HL-60 (cell line): ENCODE measurements around the gene SLC25A29.

ENCODE experiments used
- DNase-seq, 2 experiments: peaks; one replicate each; pipeline ENCODE4 v3.0.0-alpha.2; 2010 to 2020; ENCODE audit warnings: low read depth in 1 of 2, low spot score in 1 of 2
- H3K27ac ChIP-seq: fragments of 250-450 bp; sonication (Bioruptor Pico); replicated peaks from 2 replicates; pipeline ENCODE4 v1.5.1; 2020; ENCODE audit warnings: mild to moderate bottlenecking, moderate library complexity
- H3K27me3 ChIP-seq: fragments of 250-450 bp; sonication (Bioruptor Pico); 2 replicates; pipeline ENCODE4 v1.5.1; 2021; ENCODE audit warnings: mild to moderate bottlenecking, moderate library complexity; ENCODE audit not compliant: insufficient read depth, poor library complexity, severe bottlenecking
- H3K4me3 ChIP-seq: replicated peaks from 2 replicates; pipeline ENCODE4 v1.5.1; 2011; ENCODE audit warnings: mild to moderate bottlenecking, control low read depth, low read length; ENCODE audit not compliant: insufficient read depth
- CTCF ChIP-seq: IDR thresholded peaks from one replicate; pipeline ENCODE4 v1.5.1; 2011; ENCODE audit warnings: low read length, control low read depth, inconsistent platforms; ENCODE audit not compliant: insufficient read depth
- GABPA ChIP-seq: IDR thresholded peaks from 2 replicates; pipeline ENCODE4 v1.6.1; 2012; ENCODE audit warnings: low read depth
- POLR2AphosphoS5 ChIP-seq: IDR thresholded peaks from 2 replicates; pipeline ENCODE4 v1.6.1; 2012; ENCODE audit warnings: low read depth
- SPI1 ChIP-seq: IDR thresholded peaks from 2 replicates; pipeline ENCODE4 v1.6.1; 2012; ENCODE audit warnings: low read depth, mild to moderate bottlenecking, borderline replicate concordance
- microRNA-seq: library from miRNA; unstranded; fragments of <30 nt; microRNA quantifications from one replicate; pipeline ENCODE4, GENCODE V29; 2018
- TF ChIP-seq, protein P1 (sequence below): IDR thresholded peaks from 2 replicates; pipeline ENCODE4 v1.6.1; 2012; ENCODE audit warnings: low read depth; ENCODE audit not compliant: insufficient replicate concordance

Gene SLC25A29

GRCh38 chr14:100243020-100243419 lies 63.2 kb downstream of the SLC25A29 start:
- TF ChIP-seq POLR2AphosphoS5 (no peak), CTCF (no peak), SPI1 (no peak), GABPA (no peak)
- TF ChIP-seq, protein P1, sequence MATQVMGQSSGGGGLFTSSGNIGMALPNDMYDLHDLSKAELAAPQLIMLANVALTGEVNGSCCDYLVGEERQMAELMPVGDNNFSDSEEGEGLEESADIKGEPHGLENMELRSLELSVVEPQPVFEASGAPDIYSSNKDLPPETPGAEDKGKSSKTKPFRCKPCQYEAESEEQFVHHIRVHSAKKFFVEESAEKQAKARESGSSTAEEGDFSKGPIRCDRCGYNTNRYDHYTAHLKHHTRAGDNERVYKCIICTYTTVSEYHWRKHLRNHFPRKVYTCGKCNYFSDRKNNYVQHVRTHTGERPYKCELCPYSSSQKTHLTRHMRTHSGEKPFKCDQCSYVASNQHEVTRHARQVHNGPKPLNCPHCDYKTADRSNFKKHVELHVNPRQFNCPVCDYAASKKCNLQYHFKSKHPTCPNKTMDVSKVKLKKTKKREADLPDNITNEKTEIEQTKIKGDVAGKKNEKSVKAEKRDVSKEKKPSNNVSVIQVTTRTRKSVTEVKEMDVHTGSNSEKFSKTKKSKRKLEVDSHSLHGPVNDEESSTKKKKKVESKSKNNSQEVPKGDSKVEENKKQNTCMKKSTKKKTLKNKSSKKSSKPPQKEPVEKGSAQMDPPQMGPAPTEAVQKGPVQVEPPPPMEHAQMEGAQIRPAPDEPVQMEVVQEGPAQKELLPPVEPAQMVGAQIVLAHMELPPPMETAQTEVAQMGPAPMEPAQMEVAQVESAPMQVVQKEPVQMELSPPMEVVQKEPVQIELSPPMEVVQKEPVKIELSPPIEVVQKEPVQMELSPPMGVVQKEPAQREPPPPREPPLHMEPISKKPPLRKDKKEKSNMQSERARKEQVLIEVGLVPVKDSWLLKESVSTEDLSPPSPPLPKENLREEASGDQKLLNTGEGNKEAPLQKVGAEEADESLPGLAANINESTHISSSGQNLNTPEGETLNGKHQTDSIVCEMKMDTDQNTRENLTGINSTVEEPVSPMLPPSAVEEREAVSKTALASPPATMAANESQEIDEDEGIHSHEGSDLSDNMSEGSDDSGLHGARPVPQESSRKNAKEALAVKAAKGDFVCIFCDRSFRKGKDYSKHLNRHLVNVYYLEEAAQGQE, result no peak
- H3K27me3 ChIP-seq, result no peaks in the 10 kb centered on the region
- H3K27ac ChIP-seq, result no peak overlapping the region
- no peak for DNase-seq
- H3K4me3 ChIP-seq, result no peak overlapping the region

GRCh38 chr14:100241279-100241678 lies 65.0 kb downstream of the SLC25A29 start:
- TF ChIP-seq SPI1 (no peak), GABPA (no peak), POLR2AphosphoS5 (no peak), CTCF (no peak)
- TF ChIP-seq, protein P1, result no peak
- H3K27me3 ChIP-seq, result no peaks in the 10 kb centered on the region
- peak overlapping the region; percentile 81 for H3K4me3 ChIP-seq
- H3K27ac ChIP-seq, result peak overlapping the region; percentile 75
- DNase-seq, result no peak

Small RNA genes within 50 kb of the gene (microRNA-seq; reads per million reads assigned to microRNA genes)
- gene MIR345 (184 reads per million, percentile 75 among the genes with 10 or more reads in this experiment), gene MIR6764 (0.90 reads per million)
